Urothelium cell line (cell line): ENCODE results near the gene WWOX.

Experiments used
- DNase-seq: peaks from one replicate; pipeline ENCODE4 v3.0.0; 2011; ENCODE audit warnings: low spot score, mixed read lengths
- FAIRE-seq: peaks from 2 replicates; lab custom pipeline; 2011; peaks lifted over from hg19 to GRCh38; lab: Jason Lieb, UNC

The WWOX gene

GRCh38 chr16:78324649-78325285 is 225.3 kb downstream of the WWOX start:
- DNase-seq = no peak
- no peak for FAIRE-seq

- DNase-seq (no peak), FAIRE-seq (no peak)
Measured at GRCh38 chr16:78325468-78326352, 226.3 kb downstream of the WWOX start.

- DNase-seq = no peak
- no peak for FAIRE-seq
Measured at GRCh38 chr16:78326731-78327130, 227.3 kb downstream of the WWOX start.

- no peak for FAIRE-seq
- no peak for DNase-seq
Measured at GRCh38 chr16:78331731-78332130, 232.3 kb downstream of the WWOX start.

GRCh38 chr16:78333808-78334207 is 234.4 kb downstream of the WWOX start:
- DNase-seq (no peak), FAIRE-seq (no peak)

GRCh38 chr16:78340590-78340989 is 241.1 kb downstream of the WWOX start:
- DNase-seq = no peak
- FAIRE-seq = no peak

GRCh38 chr16:78348068-78348467 is 248.6 kb downstream of the WWOX start:
- FAIRE-seq = no peak
- no peak for DNase-seq

- no peak for FAIRE-seq
- no peak for DNase-seq
Measured at GRCh38 chr16:78348886-78349285, 249.4 kb downstream of the WWOX start.

GRCh38 chr16:78352184-78352583 is 252.7 kb downstream of the WWOX start:
- no peak for DNase-seq
- no peak for FAIRE-seq

GRCh38 chr16:78353640-78354275 is 254.3 kb downstream of the WWOX start:
- no peak for DNase-seq
- FAIRE-seq = no peak

- DNase-seq = no peak
- FAIRE-seq = no peak
Measured at GRCh38 chr16:78362524-78363135, 263.2 kb downstream of the WWOX start.

GRCh38 chr16:78363843-78364555 is 264.5 kb downstream of the WWOX start:
- DNase-seq (no peak), FAIRE-seq (no peak)

- FAIRE-seq (no peak), DNase-seq (no peak)
Measured at GRCh38 chr16:78364556-78364880, 265.1 kb downstream of the WWOX start.

- no peak for DNase-seq
- FAIRE-seq = no peak
Measured at GRCh38 chr16:78365366-78365765, 265.9 kb downstream of the WWOX start.

- no peak for FAIRE-seq
- no peak for DNase-seq
Measured at GRCh38 chr16:78368121-78369102, 269.0 kb downstream of the WWOX start.

GRCh38 chr16:78372277-78372676 is 272.8 kb downstream of the WWOX start:
- FAIRE-seq = no peak
- DNase-seq = no peak

- FAIRE-seq (no peak), DNase-seq (no peak)
Measured at GRCh38 chr16:78375055-78375679, 275.7 kb downstream of the WWOX start.

GRCh38 chr16:78376452-78376851 is 277.0 kb downstream of the WWOX start:
- DNase-seq (no peak), FAIRE-seq (no peak)

- FAIRE-seq = no peak
Measured at GRCh38 chr16:78377312-78377711, 277.9 kb downstream of the WWOX start.

More at GRCh38 chr16:78377312-78377711, 277.9 kb downstream of the WWOX start:
- no peak for DNase-seq
